Activated naive CD8-positive, alpha-beta T cell treated with anti-CD3 and anti-CD28 coated beads, Interleukin-2, amount 10 ng/mL, durations not matched to agents 7 days and 5 days (primary cell): ENCODE results near the gene EFNA1. TPM values are rescaled to one million over a fixed set of nuclear protein-coding genes. Genes with fewer than 3 reads are reported as not detected.
A peak's percentile ranks its signal among the peaks of the same experiment; 100 is the strongest.
"Not testable (repeated sequence)": the region's sequence is repeated elsewhere in the genome, so short reads cannot be mapped to it uniquely, and the experiment has no call there.

Experiments
- ATAC-seq: fragments of 150-1000 bp; cut with Tn5 transposase; one replicate; pipeline ENCODE4 v1.10.0; 2021; ENCODE audit warnings: low read depth, moderate library complexity
- POLR2A ChIA-PET: fragments of 350-600 bp; sonication (Branson Sonifier 250); formaldehyde crosslinking; loops from one replicate; lab custom pipeline; 2021; ENCODE audit warnings: antibody characterized with exemption; lab: Charles Lee
- DNase-seq: peaks from one replicate; pipeline ENCODE4 v3.0.0; 2021
- H3K27ac Mint-ChIP-seq: one replicate; pipeline ENCODE4 v1.8.0; 2022; ENCODE audit warnings: mild to moderate bottlenecking, mixed read lengths
- H3K27me3 Mint-ChIP-seq: one replicate; pipeline ENCODE4 v1.8.0; 2022; ENCODE audit warnings: mild to moderate bottlenecking, moderate library complexity, mixed read lengths
- H3K36me3 Mint-ChIP-seq: one replicate; pipeline ENCODE4 v1.8.0; 2021; ENCODE audit warnings: mild to moderate bottlenecking, mixed read lengths
- H3K4me1 Mint-ChIP-seq: one replicate; pipeline ENCODE4 v1.8.0; 2021; ENCODE audit warnings: mixed read lengths
- H3K4me3 Mint-ChIP-seq: one replicate; pipeline ENCODE4 v1.8.0; 2022; ENCODE audit warnings: mild to moderate bottlenecking, moderate library complexity, mixed read lengths
- H3K9me3 Mint-ChIP-seq: one replicate; pipeline ENCODE4 v1.8.0; 2021; ENCODE audit warnings: mixed read lengths
- total RNA-seq, 2 experiments: library from RNA; stranded (reverse); gene quantifications; one replicate each; pipeline ENCODE4 v1.2.3, GENCODE V29; 2021

EFNA1 gene
- total RNA-seq, 2 experiments from 2014 or later = 0.25 to 0.48 TPM

DNA sequence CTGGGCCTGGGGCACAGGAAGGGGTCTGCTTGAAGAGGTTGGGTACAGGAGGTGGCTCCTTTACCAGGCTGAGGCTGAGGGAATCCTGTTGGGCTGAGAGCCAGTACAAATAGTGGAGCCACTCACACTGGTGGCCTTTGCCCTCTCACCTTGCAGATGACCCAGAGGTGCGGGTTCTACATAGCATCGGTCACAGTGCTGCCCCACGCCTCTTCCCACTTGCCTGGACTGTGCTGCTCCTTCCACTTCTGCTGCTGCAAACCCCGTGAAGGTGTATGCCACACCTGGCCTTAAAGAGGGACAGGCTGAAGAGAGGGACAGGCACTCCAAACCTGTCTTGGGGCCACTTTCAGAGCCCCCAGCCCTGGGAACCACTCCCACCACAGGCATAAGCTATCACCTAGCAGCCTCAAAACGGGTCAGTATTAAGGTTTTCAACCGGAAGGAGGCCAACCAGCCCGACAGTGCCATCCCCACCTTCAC is 6.2 kb downstream of the EFNA1 start:
- no peak for ATAC-seq
- H3K27me3 Mint-ChIP-seq = peaks cover 6% of the 10 kb centered on the region
- no peaks in the 10 kb centered on the region for H3K9me3 Mint-ChIP-seq
- POLR2A ChIA-PET = interaction anchor here (1.4 to 1.6 kb wide), 2 partner anchors 12 to 39 kb away, joined by 3 to 7 read pairs; partner anchors contain the start of gene KRTCAP2
- H3K36me3 Mint-ChIP-seq = peaks cover 9% of the 10 kb centered on the region
- DNase-seq = no peak
- H3K27ac Mint-ChIP-seq = no peak overlapping the region
- H3K4me3 Mint-ChIP-seq = no peak overlapping the region
- peaks cover 30% of the 10 kb centered on the region for H3K4me1 Mint-ChIP-seq

DNA sequence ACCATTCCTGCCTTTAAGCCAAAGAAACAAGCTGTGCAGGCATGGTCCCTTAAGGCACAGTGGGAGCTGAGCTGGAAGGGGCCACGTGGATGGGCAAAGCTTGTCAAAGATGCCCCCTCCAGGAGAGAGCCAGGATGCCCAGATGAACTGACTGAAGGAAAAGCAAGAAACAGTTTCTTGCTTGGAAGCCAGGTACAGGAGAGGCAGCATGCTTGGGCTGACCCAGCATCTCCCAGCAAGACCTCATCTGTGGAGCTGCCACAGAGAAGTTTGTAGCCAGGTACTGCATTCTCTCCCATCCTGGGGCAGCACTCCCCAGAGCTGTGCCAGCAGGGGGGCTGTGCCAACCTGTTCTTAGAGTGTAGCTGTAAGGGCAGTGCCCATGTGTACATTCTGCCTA is 6.6 kb downstream of the EFNA1 start:
- Mint-ChIP-seq H3K27ac (peak overlapping the region; percentile 95), H3K4me1 (peaks cover 30% of the 10 kb centered on the region), H3K27me3 (peaks cover 6% of the 10 kb centered on the region), H3K36me3 (peaks cover 11% of the 10 kb centered on the region), H3K9me3 (no peaks in the 10 kb centered on the region), H3K4me3 (peak overlapping the region; percentile 91)
- DNase-seq (no peak), ATAC-seq (no peak)
- POLR2A ChIA-PET = interaction anchor here (1.1 to 1.6 kb wide), 3 partner anchors 12 to 182 kb away, joined by 3 to 7 read pairs (median 3); partner anchors contain the start of gene KRTCAP2

DNA sequence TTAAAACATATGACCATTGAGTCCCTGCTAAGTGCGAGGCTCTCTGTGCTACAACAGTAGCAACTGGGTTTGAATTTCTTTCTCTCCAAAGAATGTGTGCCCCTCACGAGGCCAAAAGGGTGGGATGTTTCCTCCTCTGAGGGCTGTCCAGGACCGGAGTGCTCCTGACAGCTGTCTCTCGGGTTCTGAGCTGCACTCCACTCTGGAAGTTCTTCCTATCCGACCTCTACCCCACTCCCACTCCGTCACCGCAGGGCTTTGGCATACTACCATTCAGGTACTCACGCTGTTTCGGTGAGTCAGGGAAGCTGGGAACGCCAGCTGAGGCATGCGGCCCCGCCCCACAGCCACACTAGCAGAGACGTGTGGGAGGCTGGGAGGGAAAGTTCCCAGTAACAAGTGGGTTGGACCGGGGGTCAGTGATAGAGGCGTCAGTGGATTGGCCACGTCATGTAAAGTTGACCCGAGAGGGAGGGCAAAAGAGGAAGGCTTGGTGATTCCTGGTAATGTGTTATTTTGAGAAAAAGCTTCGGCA is 7.3 kb downstream of the EFNA1 start:
- ATAC-seq = no peak

DNA sequence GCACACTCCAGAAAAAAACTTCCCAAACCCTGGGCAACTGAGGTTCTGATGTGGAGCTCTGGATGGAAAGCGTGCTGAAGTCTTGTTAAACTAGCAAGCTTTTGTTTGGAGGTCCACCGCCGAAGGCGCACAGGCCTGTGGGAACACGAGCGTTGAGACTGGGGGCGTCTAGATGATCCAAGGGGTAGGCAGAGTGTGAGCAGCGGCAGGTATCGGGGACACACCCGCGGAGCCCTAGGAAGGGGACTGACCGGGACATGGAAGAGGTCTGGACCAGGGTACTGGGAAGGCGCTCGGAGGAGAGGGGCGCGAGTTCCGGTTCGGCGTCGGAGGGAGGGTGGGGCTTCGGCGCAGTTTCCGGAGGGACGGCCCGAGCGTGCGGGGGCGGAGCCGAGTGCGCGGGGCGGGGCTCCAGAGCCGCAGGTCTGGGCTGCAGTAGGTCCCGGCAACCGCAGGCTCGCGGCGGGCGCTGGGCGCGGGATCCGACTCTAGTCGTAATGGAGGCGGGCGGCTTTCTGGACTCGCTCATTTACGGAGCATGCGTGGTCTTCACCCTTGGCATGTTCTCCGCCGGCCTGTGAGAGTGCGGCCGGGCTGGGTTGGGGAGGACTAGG is 7.8 kb downstream of the EFNA1 start, which contains the start of gene SLC50A1:
TSS of gene SLC50A1 (plus strand) at position 438 of the 614 bp plus-strand sequence. CDS start at position 498, 60 bp downstream.
- no peaks in the 10 kb centered on the region for H3K9me3 Mint-ChIP-seq
- ATAC-seq = peak; percentile 76
- POLR2A ChIA-PET = interaction anchor here (0.5 to 1.6 kb wide), 6 partner anchors 8 to 181 kb away, joined by 3 to 7 read pairs (median 4); partner anchors contain the start of gene KRTCAP2
- no peaks in the 10 kb centered on the region for H3K27me3 Mint-ChIP-seq
- peak; percentile 98 for DNase-seq
- peak within 1 kb of the TSS; percentile 95 for H3K27ac Mint-ChIP-seq
- peaks cover 28% of the 10 kb centered on the region for H3K4me1 Mint-ChIP-seq
- peaks cover 12% of the 10 kb centered on the region for H3K36me3 Mint-ChIP-seq
- H3K4me3 Mint-ChIP-seq = peak within 1 kb of the TSS; percentile 91

More for the DNA sequence above, 7.3 kb downstream of the EFNA1 start:
- Mint-ChIP-seq H3K27me3 (peaks cover under 1% of the 10 kb centered on the region), H3K4me1 (peaks cover 27% of the 10 kb centered on the region), H3K27ac (peak overlapping the region; percentile 95), H3K36me3 (peaks cover 11% of the 10 kb centered on the region), H3K4me3 (peak overlapping the region; percentile 91), H3K9me3 (no peaks in the 10 kb centered on the region)
- DNase-seq = no peak
- POLR2A ChIA-PET = interaction anchor here (0.5 to 1.6 kb wide), 5 partner anchors 9 to 181 kb away, joined by 3 to 7 read pairs (median 4); partner anchors contain the start of gene KRTCAP2

DNA sequence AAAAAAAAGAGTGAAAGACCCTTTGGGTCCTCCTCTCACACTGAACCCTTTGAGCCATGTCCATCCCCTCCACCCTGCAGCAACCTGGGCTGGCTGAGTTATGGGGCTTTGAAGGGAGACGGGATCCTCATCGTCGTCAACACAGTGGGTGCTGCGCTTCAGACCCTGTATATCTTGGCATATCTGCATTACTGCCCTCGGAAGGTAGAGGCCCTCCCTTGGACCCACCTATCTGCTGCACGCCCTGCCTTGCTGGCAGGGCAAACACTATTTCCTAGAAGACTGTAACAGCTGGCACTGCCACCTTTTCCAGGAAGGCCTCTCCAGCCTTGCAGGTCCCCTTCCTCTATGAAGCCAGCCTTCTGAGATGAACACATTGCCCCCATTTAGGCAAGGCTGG is 9.1 kb downstream of the EFNA1 start:
- DNase-seq (peak; percentile 54), ATAC-seq (peak; percentile 4)
- no peaks in the 10 kb centered on the region for H3K9me3 Mint-ChIP-seq
- H3K4me1 Mint-ChIP-seq = peaks cover 30% of the 10 kb centered on the region
- POLR2A ChIA-PET = interaction anchor here (0.6 to 1.1 kb wide), 5 partner anchors 9 to 115 kb away, joined by 3 to 4 read pairs (median 3); partner anchors contain the start of genes EFNA1 and KRTCAP2
- peak overlapping the region; percentile 95 for H3K27ac Mint-ChIP-seq
- peaks cover 1% of the 10 kb centered on the region for H3K27me3 Mint-ChIP-seq
- peak overlapping the region; percentile 91 for H3K4me3 Mint-ChIP-seq
- peaks cover 12% of the 10 kb centered on the region for H3K36me3 Mint-ChIP-seq

DNA sequence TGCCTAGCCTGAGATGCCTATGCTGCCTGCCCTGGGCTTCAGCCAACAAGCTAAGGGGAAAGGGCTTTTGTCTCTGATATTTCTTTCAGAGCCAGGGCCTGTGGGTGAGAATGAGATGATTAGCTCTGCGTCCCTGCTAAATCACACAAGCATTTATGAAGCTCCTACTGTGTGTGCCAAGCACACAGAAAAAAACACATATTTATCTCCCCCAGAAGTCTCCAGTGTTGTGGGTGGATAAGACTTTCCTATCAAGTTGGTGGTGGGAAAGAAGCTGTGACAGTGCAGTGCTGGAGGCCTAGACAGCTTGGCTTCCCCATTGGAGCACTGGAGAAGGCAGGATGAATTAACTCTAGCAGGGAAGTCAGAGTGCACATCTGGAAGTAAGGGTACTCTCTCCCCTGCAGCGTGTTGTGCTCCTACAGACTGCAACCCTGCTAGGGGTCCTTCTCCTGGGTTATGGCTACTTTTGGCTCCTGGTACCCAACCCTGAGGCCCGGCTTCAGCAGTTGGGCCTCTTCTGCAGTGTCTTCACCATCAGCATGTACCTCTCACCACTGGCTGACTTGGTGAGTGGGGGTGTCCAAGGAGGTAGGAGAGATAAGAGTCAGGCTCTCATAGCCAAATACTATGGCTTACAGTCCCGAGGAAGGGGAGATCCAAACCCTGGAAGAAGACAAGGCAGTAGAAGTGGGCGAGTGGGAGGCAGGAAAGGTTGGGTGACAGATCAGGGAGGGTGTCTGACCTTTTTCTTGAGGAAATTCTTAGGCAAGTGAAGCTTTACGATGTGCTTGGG is 9.7 kb downstream of the EFNA1 start:
- peaks cover 3% of the 10 kb centered on the region for H3K27me3 Mint-ChIP-seq
- H3K4me1 Mint-ChIP-seq = peaks cover 28% of the 10 kb centered on the region
- peak overlapping the region; percentile 95 for H3K27ac Mint-ChIP-seq
- peak overlapping the region; percentile 91 for H3K4me3 Mint-ChIP-seq
- H3K36me3 Mint-ChIP-seq = peaks cover 9% of the 10 kb centered on the region
- DNase-seq (no peak), ATAC-seq (no peak)
- POLR2A ChIA-PET = interaction anchor here (0.9 to 1.1 kb wide), 3 partner anchors 36 to 114 kb away, joined by 3 read pairs; partner anchors contain the start of gene KRTCAP2
- no peaks in the 10 kb centered on the region for H3K9me3 Mint-ChIP-seq

DNA sequence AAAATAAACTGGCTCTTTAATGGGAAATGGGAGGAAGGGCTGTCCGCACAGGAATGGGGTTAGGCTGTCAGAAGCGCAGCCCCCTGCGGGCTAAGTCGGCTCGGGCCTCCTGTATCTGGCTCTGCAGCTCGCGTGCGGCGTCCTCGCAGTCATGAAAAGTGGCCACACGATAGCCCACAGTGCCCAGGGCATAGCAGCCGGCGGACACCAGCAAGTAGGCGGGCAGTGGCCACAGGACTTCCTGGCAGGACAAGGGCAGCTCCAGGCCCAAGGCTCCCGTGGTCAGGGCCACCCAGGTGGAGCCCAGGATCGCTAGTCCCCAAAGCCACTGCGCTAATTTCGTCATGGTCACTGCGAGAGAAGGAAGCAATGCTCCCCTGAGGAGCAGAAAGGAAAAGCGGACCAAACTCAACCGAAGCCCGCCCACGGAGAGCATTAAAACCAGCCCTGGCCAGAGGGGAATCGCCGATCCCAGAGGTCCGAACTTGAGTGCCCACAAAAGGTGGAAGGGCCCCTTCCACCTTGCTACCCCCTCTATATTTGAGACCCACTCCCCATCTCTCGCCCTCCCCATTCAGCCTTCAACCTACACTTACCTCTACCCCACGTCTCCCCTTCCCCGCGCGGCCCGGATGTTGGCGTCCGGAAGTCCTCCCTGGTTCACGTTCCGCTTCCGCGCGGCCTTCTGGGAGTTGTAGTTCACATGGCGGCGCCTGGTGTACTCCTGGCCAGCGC is 12.4 kb downstream of the EFNA1 start, which contains the start of gene DPM3:
TSS of gene DPM3 (minus strand) at position 637 of the 735 bp plus-strand sequence. CDS start at position 346, 291 bp downstream.
- Mint-ChIP-seq H3K27me3 (peaks cover 3% of the 10 kb centered on the region), H3K9me3 (no peaks in the 10 kb centered on the region), H3K36me3 (peaks cover 9% of the 10 kb centered on the region), H3K4me1 (peaks cover 22% of the 10 kb centered on the region), H3K27ac (peak within 1 kb of the TSS; percentile 97), H3K4me3 (peak within 1 kb of the TSS; percentile 97)
- POLR2A ChIA-PET = interaction anchor here (0.5 to 1.5 kb wide), 2 partner anchors 10 to 427 kb away, joined by 3 to 5 read pairs; no protein-coding TSS in a partner anchor
- DNase-seq (peak; percentile 88), ATAC-seq (peak; percentile 62)

DNA sequence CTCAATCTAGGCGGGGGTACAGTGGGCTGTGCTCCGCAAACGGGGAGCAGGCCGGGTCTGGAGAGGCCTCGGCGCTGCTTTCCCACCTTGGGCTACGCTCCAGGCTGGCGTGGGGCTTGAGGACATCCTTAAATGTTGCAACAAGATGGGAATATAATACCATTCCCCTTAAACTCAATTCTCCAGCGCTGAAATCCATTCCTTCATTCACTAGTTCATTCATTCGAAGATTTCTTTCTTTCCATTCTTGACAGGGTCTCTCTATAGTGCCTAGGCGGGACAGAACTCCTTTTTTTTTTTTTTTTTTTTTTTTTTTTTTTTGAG is 12.9 kb downstream of the EFNA1 start:
- Mint-ChIP-seq H3K36me3 (peaks cover 9% of the 10 kb centered on the region), H3K27me3 (peaks cover 4% of the 10 kb centered on the region), H3K4me3 (peak overlapping the region; percentile 97), H3K4me1 (peaks cover 23% of the 10 kb centered on the region), H3K9me3 (no peaks in the 10 kb centered on the region), H3K27ac (peak overlapping the region; percentile 97)
- DNase-seq (no peak), ATAC-seq (no peak)
- POLR2A ChIA-PET = interaction anchor here (0.5 to 1.5 kb wide), 2 partner anchors 10 to 426 kb away, joined by 3 to 5 read pairs; no protein-coding TSS in a partner anchor

DNA sequence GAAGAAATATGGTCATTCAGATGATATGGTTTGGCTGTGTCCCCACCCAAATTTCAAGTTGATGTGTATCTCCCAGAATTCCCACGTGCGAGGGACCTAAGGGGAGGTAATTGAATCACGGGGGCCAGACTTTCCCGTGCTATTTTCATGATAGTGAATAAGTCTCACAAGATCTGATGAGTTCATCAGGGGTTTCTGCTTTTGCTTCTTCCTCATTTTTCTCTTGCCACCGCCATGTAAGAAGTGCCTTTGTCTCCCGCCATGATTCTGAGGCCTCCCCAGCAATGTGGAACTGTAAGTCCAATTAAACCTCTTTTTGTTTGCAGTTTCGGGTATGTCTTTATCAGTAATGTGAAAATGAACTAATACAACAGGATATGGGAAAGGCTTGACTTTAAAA is 14.1 kb downstream of the EFNA1 start:
- peaks cover 23% of the 10 kb centered on the region for H3K4me1 Mint-ChIP-seq
- H3K27ac Mint-ChIP-seq = no peak overlapping the region
- ATAC-seq = no peak
- H3K27me3 Mint-ChIP-seq = peaks cover 7% of the 10 kb centered on the region
- POLR2A ChIA-PET = no interaction called here
- H3K36me3 Mint-ChIP-seq = peaks cover 9% of the 10 kb centered on the region
- no peak for DNase-seq
- H3K9me3 Mint-ChIP-seq = no peaks in the 10 kb centered on the region
- H3K4me3 Mint-ChIP-seq = no peak overlapping the region

DNA sequence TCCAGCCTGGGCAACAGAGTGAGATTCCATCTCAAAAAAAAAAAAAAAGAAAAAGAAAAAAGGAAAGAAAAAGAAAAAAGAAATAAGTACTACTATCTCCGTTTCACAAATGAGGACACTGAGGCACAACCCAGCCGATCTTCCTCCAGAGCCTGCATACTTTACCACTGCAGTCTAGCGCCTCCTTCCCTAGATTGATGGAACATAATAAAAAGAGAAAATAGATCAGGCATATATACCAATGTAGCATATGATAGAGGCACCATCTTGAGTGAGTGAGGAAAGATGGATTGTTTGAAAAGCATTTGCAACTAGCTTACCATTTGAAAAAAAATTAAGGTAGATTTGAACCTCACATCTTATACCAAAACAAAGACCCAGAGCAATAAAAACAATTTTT is 17.8 kb downstream of the EFNA1 start:
- Mint-ChIP-seq H3K36me3 (no peaks in the 10 kb centered on the region), H3K9me3 (no peaks in the 10 kb centered on the region), H3K27ac (no peak overlapping the region), H3K4me3 (no peak overlapping the region), H3K27me3 (peaks cover 22% of the 10 kb centered on the region), H3K4me1 (peaks cover 6% of the 10 kb centered on the region)
- DNase-seq (no peak), ATAC-seq (no peak)
- POLR2A ChIA-PET = interaction anchor here (1.3 kb wide), 1 partner anchor 11 kb away, joined by 3 read pairs; no protein-coding TSS in a partner anchor

DNA sequence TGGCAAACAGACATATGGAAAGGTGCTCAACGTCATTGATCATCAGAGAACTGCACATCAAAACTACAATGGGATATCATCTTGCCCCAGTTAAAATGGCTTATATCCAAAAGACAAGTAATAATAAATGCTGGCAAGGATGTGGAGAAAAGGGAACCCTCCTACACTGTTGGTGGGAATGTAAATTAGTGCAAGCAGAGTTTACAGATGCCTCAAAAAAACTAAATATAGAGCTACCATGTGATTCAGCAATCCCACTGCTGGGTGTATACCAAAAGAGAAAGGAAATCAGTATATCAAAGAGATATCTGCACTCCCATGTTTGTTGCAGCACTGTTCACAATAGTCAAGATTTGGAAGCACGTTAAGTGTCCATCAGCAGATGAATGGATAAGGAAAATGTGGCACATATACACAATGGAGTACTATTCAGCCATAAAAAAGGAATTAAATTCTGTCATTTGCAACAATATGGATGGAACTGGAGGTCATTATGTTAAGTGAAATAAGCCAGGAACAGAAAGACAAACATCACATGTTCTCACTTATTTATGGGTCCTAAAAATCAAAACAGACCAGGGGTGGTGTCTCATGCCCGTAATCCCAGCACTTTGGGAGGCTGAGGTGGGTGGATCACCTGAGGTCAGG is 28.4 kb downstream of the EFNA1 start:
- H3K4me1 Mint-ChIP-seq, H3K27ac Mint-ChIP-seq, DNase-seq, ATAC-seq, H3K9me3 Mint-ChIP-seq, POLR2A ChIA-PET, H3K4me3 Mint-ChIP-seq, H3K36me3 Mint-ChIP-seq: not testable (repeated sequence)
- peaks cover 17% of the 10 kb centered on the region for H3K27me3 Mint-ChIP-seq

DNA sequence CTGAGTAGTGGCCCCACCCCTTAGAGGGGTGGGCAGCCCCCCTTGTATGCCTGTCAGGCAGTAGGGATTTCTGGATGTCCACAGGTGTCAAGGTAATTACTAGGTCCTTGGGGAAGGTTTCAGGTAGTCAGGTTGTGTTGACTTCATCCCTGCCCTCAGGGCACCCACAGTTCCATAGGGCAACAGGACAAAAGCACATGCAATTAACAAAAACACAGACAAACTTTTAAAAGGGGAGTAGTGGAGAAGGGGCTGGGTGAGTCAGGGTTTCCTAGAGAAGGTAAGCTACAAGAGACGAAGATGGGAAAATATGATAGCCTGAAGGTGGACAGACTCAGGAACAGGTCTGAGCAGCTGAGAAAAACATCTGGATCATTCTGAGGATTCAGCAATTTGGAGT is 31.3 kb downstream of the EFNA1 start:
- no peak for ATAC-seq
- Mint-ChIP-seq H3K36me3 (no peaks in the 10 kb centered on the region), H3K9me3 (no peaks in the 10 kb centered on the region), H3K27ac (no peak overlapping the region), H3K27me3 (peaks cover 13% of the 10 kb centered on the region), H3K4me1 (no peaks in the 10 kb centered on the region), H3K4me3 (no peak overlapping the region)
- no peak for DNase-seq
- POLR2A ChIA-PET = no interaction called here
